GM12878 (cell line): Measurements from ENCODE around the gene NUP214. TPM values are rescaled to one million over a fixed set of nuclear protein-coding genes. Genes with fewer than 3 reads are reported as not detected.

Experiments used
- ATF3 ChIP-seq: IDR thresholded peaks from 2 replicates; pipeline ENCODE4 v1.6.1; 2011; ENCODE audit warnings: low read depth, mild to moderate bottlenecking, low read length, moderate library complexity, borderline replicate concordance; ENCODE audit errors: extremely low read depth
- BHLHE40 ChIP-seq, 2 experiments: fragments of 450-650 bp in 1 of 2; IDR thresholded peaks; 2 replicates each; pipeline ENCODE4 v1.6.1; 2011 to 2017; ENCODE audit warnings: low read depth in 2 of 2, borderline replicate concordance in 1 of 2, improper control_type of control experiment in 1 of 2, low read length in 1 of 2, mild to moderate bottlenecking in 1 of 2
- CREB1 ChIP-seq: IDR thresholded peaks from 2 replicates; pipeline ENCODE4 v1.6.1; 2012; ENCODE audit warnings: low read depth, mild to moderate bottlenecking, inconsistent platforms
- E2F4 ChIP-seq: IDR thresholded peaks from 2 replicates; pipeline ENCODE4 v1.6.1; 2012; ENCODE audit warnings: low read depth, low read length, improper control_type of control experiment
- E4F1 ChIP-seq: fragments of 450-650 bp; IDR thresholded peaks from 2 replicates; pipeline ENCODE4 v1.6.1; 2018; ENCODE audit warnings: borderline replicate concordance, mild to moderate bottlenecking; ENCODE audit not compliant: partially characterized antibody
- EGR1 ChIP-seq, 2 experiments: IDR thresholded peaks; 1 replicate in 1 of 2; 2 replicates in 1 of 2; pipeline ENCODE4 v1.6.1; 2011 to 2012; ENCODE audit warnings: low read depth in 2 of 2, low read length in 2 of 2, borderline replicate concordance in 1 of 2, mild to moderate bottlenecking in 1 of 2, moderate library complexity in 1 of 2
- ESRRA ChIP-seq: IDR thresholded peaks from 2 replicates; pipeline ENCODE4 v1.6.1; 2012; ENCODE audit warnings: mild to moderate bottlenecking, low read length, improper control_type of control experiment
- FOS ChIP-seq: IDR thresholded peaks from 3 replicates; pipeline ENCODE4 v1.6.1; 2011; ENCODE audit warnings: borderline replicate concordance; ENCODE audit not compliant: insufficient read length; ENCODE audit errors: extremely low read depth
- JUNB ChIP-seq: IDR thresholded peaks from 2 replicates; pipeline ENCODE4 v1.6.1; 2016; ENCODE audit warnings: antibody characterized with exemption, mild to moderate bottlenecking
- MAX ChIP-seq: IDR thresholded peaks from 2 replicates; pipeline ENCODE4 v1.6.1; 2012; ENCODE audit warnings: low read depth, low read length, improper control_type of control experiment
- MYC ChIP-seq: IDR thresholded peaks from 2 replicates; pipeline ENCODE4 v1.6.1; 2011; ENCODE audit warnings: mild to moderate bottlenecking, low read length, moderate library complexity, inconsistent platforms; ENCODE audit not compliant: insufficient read depth, insufficient replicate concordance, insufficient read length, severe bottlenecking
- PAX8 ChIP-seq: fragments of 450-650 bp; IDR thresholded peaks from 2 replicates; pipeline ENCODE4 v1.6.1; 2017; ENCODE audit warnings: mild to moderate bottlenecking, moderate library complexity
- RCOR1 ChIP-seq: conservative IDR thresholded peaks from 2 replicates; pipeline ENCODE4 v1.6.1; 2012; ENCODE audit warnings: low read depth, low read length, improper control_type of control experiment
- SMAD1 ChIP-seq: fragments of 450-650 bp; IDR thresholded peaks from 2 replicates; pipeline ENCODE4 v1.6.1; 2018; ENCODE audit warnings: mild to moderate bottlenecking, low read depth; ENCODE audit not compliant: partially characterized antibody
- ZNF207 ChIP-seq: fragments of 450-650 bp; IDR thresholded peaks from 2 replicates; pipeline ENCODE4 v1.6.1; 2014; ENCODE audit warnings: antibody characterized with exemption, mild to moderate bottlenecking, borderline replicate concordance
- ZNF622 ChIP-seq: fragments of 450-650 bp; IDR thresholded peaks from 2 replicates; pipeline ENCODE4 v1.6.1; 2017; ENCODE audit warnings: mild to moderate bottlenecking, inconsistent platforms
- ZNF687 ChIP-seq: fragments of 450-650 bp; IDR thresholded peaks from 2 replicates; pipeline ENCODE4 v1.6.1; 2017; ENCODE audit warnings: mild to moderate bottlenecking, moderate library complexity
- ZZZ3 ChIP-seq: IDR thresholded peaks from 2 replicates; pipeline ENCODE4 v1.6.1; 2011; ENCODE audit warnings: low read depth; ENCODE audit not compliant: control insufficient read depth, insufficient read length
- polyA plus RNA-seq, 11 experiments: library from polyadenylated mRNA; depleted of rRNA in 4 of 11; unstranded in 6 of 11; stranded (reverse) in 5 of 11; fragments of >200 nt; fragmentation: Nextera tagmentation in 4 of 11; fragmentation: Illumina TruSeq in 1 of 11; extraction: Ambion mirVana in 4 of 11; extraction: Trizol in 1 of 11; gene quantifications; 1 replicate in 1 of 11; 2 replicates in 10 of 11; pipeline versions ENCODE4 v1.2.1 to v1.2.3, GENCODE V29; 2011 to 2016; ENCODE audit warnings: inconsistent platforms in 2 of 11, missing spikeins in 2 of 11, low read depth in 1 of 11
- total RNA-seq, 4 experiments: library from RNA; depleted of rRNA in 3 of 4; stranded (reverse); fragments of >200 nt in 3 of 4; fragmentation: Illumina TruSeq in 1 of 4; extraction: Trizol in 1 of 4; gene quantifications; 2 replicates each; pipeline versions ENCODE4 v1.2.1 to v1.2.3, GENCODE V29; 2013 to 2021

The NUP214 gene
- total and polyA plus RNA-seq, 10 of the 15 experiments (the other 5 are each of a cell fraction or from before 2014, with no cell fraction given): 11.7 to 53.8 (median 17.6) TPM

- TF ChIP-seq E4F1: no peak
- no peak for TF ChIP-seq ATF3
- TF ChIP-seq BHLHE40 (IDR thresholded peaks at IDR 0.05; ENCODE audit: borderline replicate concordance in 1 of 2, low read depth in 2 of 2, low read length in 1 of 2): no peak
- TF ChIP-seq MYC: no peak
- TF ChIP-seq CREB1: no peak
- no peak for TF ChIP-seq ESRRA
- no peak for TF ChIP-seq ZNF622
- TF ChIP-seq SMAD1: no peak
- peak; percentile 79 for TF ChIP-seq JUNB
- TF ChIP-seq MAX: no peak
- TF ChIP-seq ZZZ3: no peak
- TF ChIP-seq FOS: no peak
- no peak for TF ChIP-seq E2F4
- TF ChIP-seq ZNF207: no peak
- TF ChIP-seq RCOR1: no peak
- no peak for TF ChIP-seq EGR1 (IDR thresholded peaks at IDR 0.05; ENCODE audit: borderline replicate concordance in 1 of 2, low read depth in 2 of 2, low read length in 2 of 2)
- TF ChIP-seq PAX8: no peak
- no peak for TF ChIP-seq ZNF687
Measured at GRCh38 chr9:131174681-131175239, 49.4 kb downstream of the NUP214 start (continued).
